ENCODE results near the gene TMEM150B. TPM values are rescaled to one million over a fixed set of nuclear protein-coding genes. Genes with fewer than 3 reads are reported as not detected.

The TMEM150B gene
- total and polyA plus RNA-seq, 2 donors (not counting 1 experiment from before 2014, with no cell fraction given): 1.4 TPM; not detected in 1

- H4K20me1 ChIP-seq (ENCODE audit: control insufficient read depth, insufficient read depth, low read length, poor library complexity, severe bottlenecking): no peaks in the 10 kb centered on the region
- no peak overlapping the region for H3K9ac ChIP-seq (ENCODE audit: low read length)
- ChIA-PET POLR2A (no interaction called here), CTCF (no interaction called here)
- no peak for ATAC-seq (ENCODE audit: low read depth)
- H3K4me3 ChIP-seq (ENCODE audit: control extremely low read depth in 1 of 5, extremely low read depth in 1 of 5, insufficient read depth in 1 of 5, low read depth in 2 of 5, low read length in 4 of 5): no peak overlapping the region
- H3K4me3 Mint-ChIP-seq: no peak overlapping the region
- H3K79me2 ChIP-seq (ENCODE audit: control insufficient read depth, insufficient read depth, low read length): no peaks in the 10 kb centered on the region
- no peaks in the 10 kb centered on the region for H3K27me3 Mint-ChIP-seq
- 95% methylated on average over 8 of the region's 8 CpGs for WGBS (ENCODE audit: insufficient coverage)
- H3K27ac Mint-ChIP-seq: no peak overlapping the region
- no peaks in the 10 kb centered on the region for H3K4me1 ChIP-seq (ENCODE audit: control insufficient read depth in 2 of 2, insufficient read depth in 2 of 2, low read length in 2 of 2)
- no peak overlapping the region for H2AFZ ChIP-seq (ENCODE audit: insufficient read depth, low read depth, low read length, poor library complexity, severe bottlenecking)
- no peaks in the 10 kb centered on the region for H3K36me3 ChIP-seq (replicated peaks in 1 of 2; ENCODE audit: control extremely low read depth in 1 of 2, control insufficient read depth in 1 of 2, extremely low read depth in 1 of 2, insufficient read depth in 2 of 2, low read length in 1 of 2)
- DNase-seq: no peak
- no peaks in the 10 kb centered on the region for H3K9me3 Mint-ChIP-seq (ENCODE audit: insufficient read depth)
- intact Hi-C loops (cut with micrococcal nuclease): no loop called here
- no peak for TF ChIP-seq EZH2 (IDR thresholded peaks at IDR 0.05; ENCODE audit: borderline replicate concordance, insufficient read depth, low read depth, low read length, poor library complexity, severe bottlenecking)
- no peak for TF ChIP-seq CTCF (IDR thresholded peaks at IDR 0.05)
- H3K27me3 ChIP-seq (replicated peaks in 1 of 4; ENCODE audit: control extremely low read depth in 1 of 4, control insufficient read depth in 3 of 4, insufficient read depth in 4 of 4, low read length in 3 of 4): no peaks in the 10 kb centered on the region
- H3K4me2 ChIP-seq (replicated peaks; ENCODE audit: low read depth, low read length, poor library complexity, severe bottlenecking): no peak overlapping the region
- no peaks in the 10 kb centered on the region for H3K4me1 Mint-ChIP-seq
- H3K27ac ChIP-seq (ENCODE audit: low read length in 2 of 2): no peak overlapping the region
- H3K9me3 ChIP-seq (ENCODE audit: control extremely low read depth in 1 of 3, control insufficient read depth in 2 of 3, insufficient read depth in 1 of 3, low read length in 2 of 3): peaks cover 0 to 4% (median 0%) of the 10 kb centered on the region in 3 donors
Measured at GRCh38 chr19:55314396-55314795, 10.7 kb downstream of the TMEM150B start.

- CTCF ChIA-PET: interaction anchor here (0.7 kb wide), 1 partner anchor 11 kb away, joined by 3 read pairs; no protein-coding TSS in a partner anchor
Measured at GRCh38 chr19:55312621-55313512, 12.3 kb downstream of the TMEM150B start.

More at GRCh38 chr19:55312621-55313512, 12.3 kb downstream of the TMEM150B start:
- Mint-ChIP-seq H3K4me3 (no peak overlapping the region), H3K27ac (no peak overlapping the region), H3K9me3 (ENCODE audit: insufficient read depth) (no peaks in the 10 kb centered on the region), H3K4me1 (no peaks in the 10 kb centered on the region), H3K27me3 (no peaks in the 10 kb centered on the region)
- Histone ChIP-seq H3K4me1 (ENCODE audit: control insufficient read depth in 2 of 2, insufficient read depth in 2 of 2, low read length in 2 of 2) (no peaks in the 10 kb centered on the region), H4K20me1 (ENCODE audit: control insufficient read depth, insufficient read depth, low read length, poor library complexity, severe bottlenecking) (no peaks in the 10 kb centered on the region), H3K9me3 (ENCODE audit: control extremely low read depth in 1 of 3, control insufficient read depth in 2 of 3, insufficient read depth in 1 of 3, low read length in 2 of 3) (peaks cover 0 to 8% (median 0%) of the 10 kb centered on the region in 3 donors), H3K9ac (ENCODE audit: low read length) (no peak overlapping the region), H3K27ac (ENCODE audit: low read length in 2 of 2) (no peak overlapping the region), H3K4me2 (replicated peaks; ENCODE audit: low read depth, low read length, poor library complexity, severe bottlenecking) (no peak overlapping the region), H3K79me2 (ENCODE audit: control insufficient read depth, insufficient read depth, low read length) (no peaks in the 10 kb centered on the region), H2AFZ (ENCODE audit: insufficient read depth, low read depth, low read length, poor library complexity, severe bottlenecking) (no peak overlapping the region), H3K27me3 (replicated peaks in 1 of 4; ENCODE audit: control extremely low read depth in 1 of 4, control insufficient read depth in 3 of 4, insufficient read depth in 4 of 4, low read length in 3 of 4) (no peaks in the 10 kb centered on the region), H3K4me3 (ENCODE audit: control extremely low read depth in 1 of 5, extremely low read depth in 1 of 5, insufficient read depth in 1 of 5, low read depth in 2 of 5, low read length in 4 of 5) (no peak overlapping the region), H3K36me3 (replicated peaks in 1 of 2; ENCODE audit: control extremely low read depth in 1 of 2, control insufficient read depth in 1 of 2, extremely low read depth in 1 of 2, insufficient read depth in 2 of 2, low read length in 1 of 2) (no peaks in the 10 kb centered on the region)
- intact Hi-C loops (cut with micrococcal nuclease): no loop called here
- TF ChIP-seq EZH2 (IDR thresholded peaks at IDR 0.05; ENCODE audit: borderline replicate concordance, insufficient read depth, low read depth, low read length, poor library complexity, severe bottlenecking) (no peak), CTCF (IDR thresholded peaks at IDR 0.05) (no peak)
- no peak for ATAC-seq (ENCODE audit: low read depth)
- no peak for DNase-seq
- 97% methylated on average over 47 of the region's 47 CpGs for WGBS (ENCODE audit: insufficient coverage)
- POLR2A ChIA-PET: no interaction called here
